IMR-90 (cell line): ENCODE measurements around the gene PCSK6. TPM values are rescaled to one million over a fixed set of nuclear protein-coding genes. Genes with fewer than 3 reads are reported as not detected.

ENCODE experiments used
- ATAC-seq: fragments of 200-7000 bp; cut with Tn5 transposase; 2 replicates; pipeline ENCODE4 v1.9.1; 2020; ENCODE audit warnings: low read depth, mild to moderate bottlenecking, moderate library complexity
- BruUV-seq: library from RNA; stranded (reverse); fragments of 400-500 nt; replicated peaks from 2 replicates; lab custom pipeline; 2021; lab: Mats Ljungman, UMichigan
- CTCF ChIA-PET: fragments of 300-600 bp; formaldehyde crosslinking; extraction: SDS; loops from one replicate; lab custom pipeline; 2021; ENCODE audit warnings: antibody characterized with exemption; lab: Yijun Ruan, JAX
- POLR2A ChIA-PET: fragments of 300-600 bp; sonication (Branson Sonifier 250); formaldehyde crosslinking; loops from one replicate; lab custom pipeline; 2022; ENCODE audit warnings: antibody characterized with exemption; ENCODE audit not compliant: unreplicated experiment; lab: Charles Lee
- DNase-seq: peaks from one replicate; pipeline ENCODE4 v3.0.0; 2013
- H2AFZ ChIP-seq: replicated peaks from 2 replicates; pipeline ENCODE3; 2013; ENCODE audit warnings: low read length, mild to moderate bottlenecking; ENCODE audit not compliant: poor library complexity
- H2AK5ac ChIP-seq: 2 replicates; pipeline ENCODE4 v1.6.1; 2013; ENCODE audit warnings: low read depth, low read length, inconsistent platforms
- H2AK9ac ChIP-seq: replicated peaks from 2 replicates; pipeline ENCODE3; 2013; ENCODE audit warnings: mild to moderate bottlenecking, low read depth, low read length, moderate library complexity; ENCODE audit not compliant: poor library complexity
- H2BK120ac ChIP-seq: 2 replicates; pipeline ENCODE4 v1.6.1; 2013; ENCODE audit warnings: low read depth, low read length, inconsistent platforms
- H2BK15ac ChIP-seq: 3 replicates; pipeline ENCODE4 v1.6.1; 2013; ENCODE audit warnings: low read depth, low read length, inconsistent platforms
- H2BK20ac ChIP-seq: 2 replicates; pipeline ENCODE4 v1.6.1; 2013; ENCODE audit warnings: low read depth, mild to moderate bottlenecking, inconsistent platforms, low read length, moderate library complexity
- H2BK5ac ChIP-seq: 2 replicates; pipeline ENCODE4 v1.6.1; 2013; ENCODE audit warnings: mild to moderate bottlenecking, low read depth, low read length, inconsistent platforms; ENCODE audit not compliant: poor library complexity, severe bottlenecking
- H3K14ac ChIP-seq: replicated peaks from 2 replicates; pipeline ENCODE4 v1.6.1; 2013; ENCODE audit warnings: low read depth, low read length, inconsistent platforms
- H3K18ac ChIP-seq: 2 replicates; pipeline ENCODE4 v1.6.1; 2013; ENCODE audit warnings: low read depth, low read length, control low read depth
- H3K23ac ChIP-seq: 2 replicates; pipeline ENCODE4 v1.6.1; 2013; ENCODE audit warnings: low read depth, low read length, inconsistent platforms
- H3K27ac ChIP-seq: 2 replicates; pipeline ENCODE4 v1.5.1; 2013; ENCODE audit warnings: mild to moderate bottlenecking, control low read depth, low read length; ENCODE audit not compliant: insufficient read depth
- H3K27me3 ChIP-seq: 2 replicates; pipeline ENCODE4 v1.6.1; 2013; ENCODE audit warnings: low read length; ENCODE audit not compliant: control insufficient read depth, insufficient read depth
- H3K36me3 ChIP-seq: 2 replicates; pipeline ENCODE4 v1.6.1; 2013; ENCODE audit warnings: low read length, mixed read lengths; ENCODE audit not compliant: control insufficient read depth, insufficient read depth
- H3K4ac ChIP-seq: 2 replicates; pipeline ENCODE4 v1.6.1; 2013; ENCODE audit warnings: low read depth, low read length, inconsistent platforms
- H3K4me1 ChIP-seq: 2 replicates; pipeline ENCODE4 v1.6.1; 2013; ENCODE audit warnings: low read length, mixed read lengths; ENCODE audit not compliant: control insufficient read depth, insufficient read depth
- H3K4me2 ChIP-seq: 2 replicates; pipeline ENCODE4 v1.6.1; 2013; ENCODE audit warnings: low read depth, mild to moderate bottlenecking, control low read depth, low read length, moderate library complexity
- H3K4me3 ChIP-seq: 2 replicates; pipeline ENCODE4 v1.5.1; 2013; ENCODE audit warnings: low read depth, mild to moderate bottlenecking, control low read depth, low read length, moderate library complexity; ENCODE audit not compliant: insufficient read depth
- H3K56ac ChIP-seq: 2 replicates; pipeline ENCODE4 v1.6.1; 2013; ENCODE audit warnings: low read length, inconsistent platforms; ENCODE audit not compliant: insufficient read depth; ENCODE audit errors: extremely low read depth
- H3K79me1 ChIP-seq, 2 experiments: 2 replicates each; pipeline ENCODE4 v1.6.1; 2013; ENCODE audit warnings: low read length in 2 of 2, inconsistent platforms in 1 of 2, low read depth in 1 of 2
- H3K9ac ChIP-seq: 2 replicates; pipeline ENCODE4 v1.6.1; 2013; ENCODE audit warnings: low read depth, low read length, control low read depth
- H3K9me1 ChIP-seq: 2 replicates; pipeline ENCODE4 v1.6.1; 2013; ENCODE audit warnings: low read length, inconsistent platforms; ENCODE audit not compliant: insufficient read depth
- H3K9me3 ChIP-seq: 2 replicates; pipeline ENCODE4 v1.6.1; 2013; ENCODE audit warnings: low read length; ENCODE audit not compliant: control insufficient read depth, insufficient read depth
- H4K20me1 ChIP-seq: 2 replicates; pipeline ENCODE4 v1.6.1; 2013; ENCODE audit warnings: low read length, inconsistent platforms; ENCODE audit not compliant: insufficient read depth
- H4K5ac ChIP-seq: 2 replicates; pipeline ENCODE4 v1.6.1; 2013; ENCODE audit warnings: mild to moderate bottlenecking, low read depth, low read length, control low read depth
- H4K8ac ChIP-seq, 2 experiments: 2 replicates each; pipeline ENCODE4 v1.6.1; 2013; ENCODE audit warnings: low read depth in 2 of 2, low read length in 2 of 2, control low read depth in 1 of 2, inconsistent platforms in 1 of 2
- H4K91ac ChIP-seq: 2 replicates; pipeline ENCODE4 v1.6.1; 2013; ENCODE audit warnings: low read depth, low read length, inconsistent platforms; ENCODE audit not compliant: insufficient read depth
- CEBPB ChIP-seq: IDR thresholded peaks from 2 replicates; pipeline ENCODE4 v1.6.1; 2012; ENCODE audit warnings: low read depth, low read length, improper control_type of control experiment
- MAFK ChIP-seq: IDR thresholded peaks from 2 replicates; pipeline ENCODE4 v1.6.1; 2012; ENCODE audit warnings: low read depth, low read length, improper control_type of control experiment
- MXI1 ChIP-seq: IDR thresholded peaks from 2 replicates; pipeline ENCODE4 v1.6.1; 2012; ENCODE audit warnings: low read depth, mild to moderate bottlenecking, low read length, moderate library complexity, borderline replicate concordance
- NFE2L2 ChIP-seq: fragments of 150-350 bp; IDR thresholded peaks from 2 replicates; pipeline ENCODE4 v1.6.1; 2016; ENCODE audit warnings: low read depth, mild to moderate bottlenecking, low read length
- POLR2A ChIP-seq: IDR thresholded peaks from 2 replicates; pipeline ENCODE4 v1.6.1; 2012; ENCODE audit warnings: mild to moderate bottlenecking, low read depth, low read length
- WGBS, 2 experiments: methylation state at CpG; one replicate each; pipeline versions ENCODE4 v1.1.5 to v1.1.7; 2013; ENCODE audit warnings: missing lambda C conversion rate in 2 of 2; ENCODE audit not compliant: insufficient read length in 1 of 2; ENCODE audit errors: extremely low coverage in 2 of 2; 5-methylcytosine and 5-hydroxymethylcytosine counted together
- dilution Hi-C: fragments of 300-500 bp; cut with HindIII; formaldehyde crosslinking; loops from one replicate; pipeline ENCODE4 v1.14.3; 2018; ENCODE audit warnings: low sequenced_read_pairs; ENCODE audit not compliant: unreplicated experiment
- in situ Hi-C: fragments of 300-500 bp; cut with MboI; formaldehyde crosslinking; loops from 3 replicates; pipeline ENCODE4 v1.14.3; 2019; ENCODE audit warnings: low sequenced_read_pairs, inconsistent platforms, mixed read lengths
- intact Hi-C: fragments of 100-400 bp; cut with micrococcal nuclease; formaldehyde crosslinking; loops from 2 replicates; pipeline ENCODE4 v1.10.0; 2022
- polyA plus RNA-seq, 3 experiments: library from polyadenylated mRNA; depleted of rRNA; stranded (reverse); fragments of >200 nt; gene quantifications; 2 replicates each; pipeline ENCODE4 v1.2.3, GENCODE V29; 2012; ENCODE audit warnings: low replicate concordance in 1 of 3
- total RNA-seq: library from RNA; depleted of rRNA; stranded (reverse); fragments of >200 nt; gene quantifications from 2 replicates; pipeline ENCODE4 v1.2.3, GENCODE V29; 2012

PCSK6 gene
- total and polyA plus RNA-seq, 2 of the 4 experiments (the other 2 are of a cell fraction) = not detected

- in situ Hi-C loops (no loop called here), intact Hi-C loops (no loop called here), dilution Hi-C loops (no loop called here)
- peaks cover 16% of the 10 kb centered on the region; the same call in 1 of the 2 replicates for H3K27me3 ChIP-seq
- no peaks in the 10 kb centered on the region for H3K79me1 ChIP-seq
- H3K56ac ChIP-seq = no peak overlapping the region
- H3K27ac ChIP-seq = no peak overlapping the region
- no peak overlapping the region for H4K5ac ChIP-seq
- no peaks in the 10 kb centered on the region for H3K4me1 ChIP-seq
- no peak overlapping the region for H2AK9ac ChIP-seq
- no peak overlapping the region for H3K9ac ChIP-seq
- no peak overlapping the region for H3K4me2 ChIP-seq
- H3K23ac ChIP-seq = no peak overlapping the region
- no peak overlapping the region for H2BK120ac ChIP-seq
- no peak overlapping the region for H4K8ac ChIP-seq
- no peak for ATAC-seq
- DNase-seq = no peak
- H4K20me1 ChIP-seq = no peaks in the 10 kb centered on the region
- WGBS, 2 experiments = 56% methylated on average over 6 of the region's 12 CpGs; no CpG with 5 or more reads in 1 of the 2 experiments
- no peak overlapping the region for H2BK5ac ChIP-seq
- H2BK20ac ChIP-seq = no peak overlapping the region
- ChIA-PET POLR2A (no interaction called here), CTCF (no interaction called here)
- no TSS peak for BruUV-seq
- H3K9me3 ChIP-seq = no peaks in the 10 kb centered on the region
- H4K91ac ChIP-seq = no peak overlapping the region
- H2BK15ac ChIP-seq = no peak overlapping the region
- no peak overlapping the region for H3K4ac ChIP-seq
- no peak overlapping the region for H2AFZ ChIP-seq
- H2AK5ac ChIP-seq = no peak overlapping the region
- H3K18ac ChIP-seq = no peak overlapping the region
- no peaks in the 10 kb centered on the region for H3K36me3 ChIP-seq
- TF ChIP-seq POLR2A = no peak
- TF ChIP-seq NFE2L2 = no peak
- TF ChIP-seq CEBPB = no peak
- TF ChIP-seq MXI1 = no peak
- no peak for TF ChIP-seq MAFK
- H3K14ac ChIP-seq = no peak overlapping the region
- no peaks in the 10 kb centered on the region for H3K9me1 ChIP-seq
- H3K4me3 ChIP-seq = no peak overlapping the region
Observed at GRCh38 chr15:101411085-101411484, 78.4 kb downstream of the PCSK6 start.
